Measurements from ENCODE around the gene YARS1. TPM values are rescaled to one million over a fixed set of nuclear protein-coding genes. Genes with fewer than 3 reads are reported as not detected.

Gene YARS1
- total and polyA plus RNA-seq, 4 donors: 20.4 to 76.1 (median 47.0) TPM

DNA sequence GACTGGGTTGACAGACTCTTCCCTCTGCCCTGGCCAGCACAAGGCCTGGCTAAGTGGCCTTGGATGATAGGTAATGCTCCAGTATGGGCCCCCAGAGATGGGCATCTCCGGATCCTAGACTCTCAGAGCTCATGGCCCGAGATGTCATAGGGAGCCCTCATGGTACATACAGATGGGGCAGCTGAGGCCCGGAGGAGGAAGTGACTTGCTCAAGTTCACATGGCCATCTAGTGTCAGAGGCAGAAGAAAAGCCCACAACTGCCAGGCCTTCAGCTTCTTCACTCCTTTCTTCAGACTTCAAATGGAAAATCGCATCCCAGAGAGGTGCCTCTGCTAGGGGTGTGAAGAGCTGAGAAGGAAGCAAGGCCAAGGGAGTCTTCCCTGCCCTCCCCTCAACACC is 67.8 kb downstream of the YARS1 start:
- DNase-seq (no peak), ATAC-seq (ENCODE audit: low FRiP score) (no peak)
- H3K27me3 ChIP-seq (ENCODE audit: control insufficient read depth in 1 of 2, insufficient read depth in 2 of 2, low read length in 1 of 2): no peaks in the 10 kb centered on the region
- H3K4me3 ChIP-seq (ENCODE audit: low read length in 2 of 2): no peak overlapping the region
- no peak overlapping the region for H3K27ac ChIP-seq (ENCODE audit: low read depth in 1 of 2, low read length in 2 of 2)
- no peaks in the 10 kb centered on the region for H3K4me1 ChIP-seq (ENCODE audit: control insufficient read depth in 1 of 2, insufficient read depth in 2 of 2, low read length in 2 of 2)
- intact Hi-C loops (cut with DNase I): no loop called here
- no peaks in the 10 kb centered on the region for H3K9me3 ChIP-seq (ENCODE audit: control insufficient read depth, low read length)
- H3K36me3 ChIP-seq (ENCODE audit: control insufficient read depth in 1 of 2, insufficient read depth in 2 of 2, low read length in 1 of 2): no peaks in the 10 kb centered on the region
- WGBS, 2 donors: 84 to 89% methylated on average over 4 of the region's 4 CpGs

DNA sequence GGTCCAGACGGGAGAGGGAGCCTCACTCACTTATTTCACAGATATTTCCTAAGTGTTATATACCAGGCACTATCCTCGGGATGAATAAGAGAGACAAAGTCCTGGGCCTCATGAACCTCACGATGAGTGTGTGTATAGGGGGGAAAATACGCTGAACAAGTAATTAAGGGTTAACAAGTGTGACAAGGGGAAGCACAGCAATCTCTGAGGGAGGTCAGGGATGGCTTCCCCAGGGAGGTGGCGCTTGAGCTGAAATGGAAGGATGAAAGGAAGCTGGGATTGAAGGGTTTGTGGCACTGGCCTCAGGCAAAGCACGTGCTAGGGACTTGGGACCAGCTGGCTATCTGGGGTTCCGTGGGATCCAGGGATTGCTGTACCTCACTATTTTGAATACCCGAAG is 68.2 kb downstream of the YARS1 start:
- H3K4me3 ChIP-seq (ENCODE audit: low read length in 2 of 2): no peak overlapping the region
- no peaks in the 10 kb centered on the region for H3K9me3 ChIP-seq (ENCODE audit: control insufficient read depth, low read length)
- WGBS, 2 donors: 87 to 89% methylated on average over 8 of the region's 8 CpGs
- DNase-seq (no peak), ATAC-seq (ENCODE audit: low FRiP score) (no peak)
- intact Hi-C loops (cut with DNase I): no loop called here
- H3K4me1 ChIP-seq (ENCODE audit: control insufficient read depth in 1 of 2, insufficient read depth in 2 of 2, low read length in 2 of 2): no peaks in the 10 kb centered on the region
- H3K36me3 ChIP-seq (ENCODE audit: control insufficient read depth in 1 of 2, insufficient read depth in 2 of 2, low read length in 1 of 2): no peaks in the 10 kb centered on the region
- H3K27ac ChIP-seq (ENCODE audit: low read depth in 1 of 2, low read length in 2 of 2): no peak overlapping the region
- no peaks in the 10 kb centered on the region for H3K27me3 ChIP-seq (ENCODE audit: control insufficient read depth in 1 of 2, insufficient read depth in 2 of 2, low read length in 1 of 2)

DNA sequence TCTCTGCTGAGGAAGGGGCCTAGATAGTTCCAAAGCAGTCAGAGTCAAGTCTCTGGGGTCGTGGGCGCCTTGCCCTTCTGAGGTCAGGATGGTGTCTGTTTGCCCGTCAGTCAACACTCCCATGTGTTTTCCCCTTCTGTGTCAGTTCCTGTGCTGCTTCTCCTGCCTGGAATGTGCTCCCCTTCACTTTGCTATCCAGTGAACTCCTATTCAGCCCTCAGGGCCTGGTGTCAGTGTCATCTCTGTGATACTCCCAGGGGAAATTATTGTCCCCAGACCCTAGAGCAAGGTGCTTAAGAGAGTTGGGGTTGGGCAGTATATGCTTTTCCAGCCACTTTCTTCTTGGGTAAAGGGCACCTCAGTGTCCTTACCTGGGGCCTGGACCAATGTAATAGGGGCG is 68.8 kb downstream of the YARS1 start:
- ATAC-seq (ENCODE audit: low FRiP score) (no peak), DNase-seq (no peak)
- H3K4me1 ChIP-seq (ENCODE audit: control insufficient read depth in 1 of 2, insufficient read depth in 2 of 2, low read length in 2 of 2): no peaks in the 10 kb centered on the region
- H3K27me3 ChIP-seq (ENCODE audit: control insufficient read depth in 1 of 2, insufficient read depth in 2 of 2, low read length in 1 of 2): no peaks in the 10 kb centered on the region
- H3K4me3 ChIP-seq (ENCODE audit: low read length in 2 of 2): no peak overlapping the region
- intact Hi-C loops (cut with DNase I): no loop called here
- H3K27ac ChIP-seq (ENCODE audit: low read depth in 1 of 2, low read length in 2 of 2): no peak overlapping the region
- no peaks in the 10 kb centered on the region for H3K36me3 ChIP-seq (ENCODE audit: control insufficient read depth in 1 of 2, insufficient read depth in 2 of 2, low read length in 1 of 2)
- WGBS, 2 donors: 94 to 95% methylated on average over 4 of the region's 4 CpGs
- H3K9me3 ChIP-seq (ENCODE audit: control insufficient read depth, low read length): no peaks in the 10 kb centered on the region

DNA sequence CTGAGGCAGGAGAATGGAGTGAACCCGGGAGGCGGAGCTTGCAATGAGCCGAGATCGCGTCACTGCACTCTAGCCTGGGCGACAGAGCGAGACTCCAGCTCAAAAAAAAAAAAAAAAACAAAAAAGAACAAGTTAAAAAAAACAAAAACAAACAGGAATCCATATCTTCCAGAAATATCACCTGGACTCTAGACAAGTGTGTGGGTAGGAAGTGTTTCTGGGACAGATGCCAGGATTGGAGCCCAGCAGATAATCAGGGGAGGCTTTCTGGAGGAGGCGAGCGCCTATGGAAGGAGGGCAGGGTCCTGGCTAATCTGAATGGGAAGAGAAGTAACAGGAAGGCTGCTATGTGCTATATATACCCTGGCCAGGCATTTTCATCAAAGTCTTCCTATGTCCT is 71.0 kb downstream of the YARS1 start:
- WGBS, 2 donors: 75 to 79% methylated on average over 9 of the region's 9 CpGs
- H3K27ac ChIP-seq (ENCODE audit: low read depth in 1 of 2, low read length in 2 of 2): no peak overlapping the region

DNA sequence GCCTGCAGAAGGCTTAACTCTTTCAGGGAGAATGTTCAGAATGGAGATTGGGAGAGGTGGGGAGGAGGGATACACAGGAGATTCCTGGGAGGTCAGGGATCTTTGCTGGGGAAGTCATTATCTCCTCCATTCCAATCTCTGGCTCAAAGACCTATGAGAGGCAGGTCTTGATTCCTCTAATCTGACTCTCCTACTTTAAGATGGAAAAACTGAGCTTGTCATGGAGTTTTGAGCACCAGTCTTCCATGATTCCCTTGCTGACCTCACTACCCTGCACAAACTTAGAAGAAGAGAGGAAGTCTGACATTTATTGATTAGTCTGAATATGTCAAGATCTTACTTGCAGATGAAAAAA is 73.1 kb downstream of the YARS1 start:
- intact Hi-C loops (cut with DNase I): loop anchor here in 1 of 2 donors (5.0 kb wide), 1 partner anchor 42 kb away; the partner anchor contains the start of gene SYNC
- ATAC-seq (ENCODE audit: low FRiP score): no peak
- no peaks in the 10 kb centered on the region for H3K9me3 ChIP-seq (ENCODE audit: control insufficient read depth, low read length)
- H3K4me1 ChIP-seq (ENCODE audit: control insufficient read depth in 1 of 2, insufficient read depth in 2 of 2, low read length in 2 of 2): no peaks in the 10 kb centered on the region
- DNase-seq: no peak
- H3K27ac ChIP-seq (ENCODE audit: low read depth in 1 of 2, low read length in 2 of 2): no peak overlapping the region
- H3K4me3 ChIP-seq (ENCODE audit: low read length in 2 of 2): no peak overlapping the region
- no peaks in the 10 kb centered on the region for H3K36me3 ChIP-seq (ENCODE audit: control insufficient read depth in 1 of 2, insufficient read depth in 2 of 2, low read length in 1 of 2)
- no peaks in the 10 kb centered on the region for H3K27me3 ChIP-seq (ENCODE audit: control insufficient read depth in 1 of 2, insufficient read depth in 2 of 2, low read length in 1 of 2)

More for the DNA sequence above, 71.0 kb downstream of the YARS1 start:
- H3K9me3 ChIP-seq (ENCODE audit: control insufficient read depth, low read length): no peaks in the 10 kb centered on the region
- H3K4me1 ChIP-seq (ENCODE audit: control insufficient read depth in 1 of 2, insufficient read depth in 2 of 2, low read length in 2 of 2): no peaks in the 10 kb centered on the region
- ATAC-seq (ENCODE audit: low FRiP score) (no peak), DNase-seq (no peak)
- intact Hi-C loops (cut with DNase I): no loop called here
- H3K4me3 ChIP-seq (ENCODE audit: low read length in 2 of 2): no peak overlapping the region
- H3K36me3 ChIP-seq (ENCODE audit: control insufficient read depth in 1 of 2, insufficient read depth in 2 of 2, low read length in 1 of 2): no peaks in the 10 kb centered on the region
- no peaks in the 10 kb centered on the region for H3K27me3 ChIP-seq (ENCODE audit: control insufficient read depth in 1 of 2, insufficient read depth in 2 of 2, low read length in 1 of 2)

DNA sequence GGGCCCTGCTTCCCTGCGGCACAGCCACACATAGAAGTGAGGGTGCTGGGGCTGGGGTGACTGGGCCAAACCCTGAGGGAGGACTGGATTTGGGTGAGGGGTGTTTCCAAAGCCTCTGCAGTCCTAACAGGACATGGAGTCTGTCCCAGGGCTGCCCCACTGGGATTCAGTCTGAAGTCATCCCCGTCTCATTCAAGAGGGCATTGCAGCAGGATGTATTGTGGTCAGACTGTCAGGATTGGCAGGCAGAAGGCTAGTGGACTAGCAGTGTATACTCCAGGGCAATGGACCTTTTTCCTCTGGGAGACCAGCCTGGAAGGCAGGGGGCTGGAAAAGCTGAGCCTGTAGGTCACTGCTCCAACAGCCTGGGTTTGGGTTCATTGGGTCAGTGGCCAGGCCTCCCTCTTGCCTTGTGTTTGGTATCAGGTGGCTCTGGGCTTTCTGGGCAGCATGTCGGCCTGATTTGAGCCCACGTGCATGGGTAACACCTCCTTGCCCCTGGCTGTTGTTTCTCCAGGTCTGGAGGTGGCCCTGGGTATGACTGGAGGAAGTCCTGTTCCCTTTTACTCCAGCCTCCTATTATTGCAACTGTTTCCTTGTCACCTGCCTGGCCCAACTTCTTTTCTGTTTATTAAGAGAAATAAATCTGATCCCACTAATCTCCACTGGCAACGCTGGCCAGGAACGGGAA is 73.6 kb downstream of the YARS1 start:
- no peaks in the 10 kb centered on the region for H3K4me1 ChIP-seq (ENCODE audit: control insufficient read depth in 1 of 2, insufficient read depth in 2 of 2, low read length in 2 of 2)
- H3K9me3 ChIP-seq (ENCODE audit: control insufficient read depth, low read length): no peaks in the 10 kb centered on the region
- no peak overlapping the region for H3K4me3 ChIP-seq (ENCODE audit: low read length in 2 of 2)
- no peak overlapping the region for H3K27ac ChIP-seq (ENCODE audit: low read depth in 1 of 2, low read length in 2 of 2)
- ATAC-seq (ENCODE audit: low FRiP score) (peak; percentile 9), DNase-seq (no peak)
- WGBS, 2 donors: 19 to 28% methylated on average over 6 of the region's 6 CpGs
- intact Hi-C loops (cut with DNase I): loop anchor here in 1 of 2 donors (5.0 kb wide), 1 partner anchor 41 kb away; the partner anchor contains the start of gene SYNC
- H3K36me3 ChIP-seq (ENCODE audit: control insufficient read depth in 1 of 2, insufficient read depth in 2 of 2, low read length in 1 of 2): no peaks in the 10 kb centered on the region
- H3K27me3 ChIP-seq (ENCODE audit: control insufficient read depth in 1 of 2, insufficient read depth in 2 of 2, low read length in 1 of 2): no peaks in the 10 kb centered on the region

DNA sequence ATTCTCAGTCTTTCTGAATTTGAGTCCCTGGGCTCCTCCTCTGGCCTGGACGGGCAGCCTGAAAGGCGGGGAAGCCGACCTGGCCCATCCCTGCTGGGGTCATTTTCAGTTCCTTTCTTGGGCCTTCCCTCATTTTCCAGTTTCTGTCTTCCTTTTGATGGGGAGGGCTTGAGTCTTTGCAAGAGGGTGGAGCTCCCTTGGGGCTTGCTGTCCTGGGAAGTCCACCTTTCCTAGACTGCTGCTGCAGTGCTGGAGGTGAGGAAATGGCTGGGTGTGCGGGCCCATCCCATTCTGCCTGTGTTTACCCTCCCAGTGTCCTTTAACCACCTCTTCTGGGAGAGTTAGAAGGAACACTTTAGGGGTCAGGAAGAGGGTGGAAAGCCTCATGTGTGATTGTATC is 74.2 kb downstream of the YARS1 start:
- Histone ChIP-seq H3K36me3 (ENCODE audit: control insufficient read depth in 1 of 2, insufficient read depth in 2 of 2, low read length in 1 of 2) (no peaks in the 10 kb centered on the region), H3K4me3 (ENCODE audit: low read length in 2 of 2) (no peak overlapping the region), H3K27ac (ENCODE audit: low read depth in 1 of 2, low read length in 2 of 2) (no peak overlapping the region), H3K4me1 (ENCODE audit: control insufficient read depth in 1 of 2, insufficient read depth in 2 of 2, low read length in 2 of 2) (no peaks in the 10 kb centered on the region), H3K27me3 (ENCODE audit: control insufficient read depth in 1 of 2, insufficient read depth in 2 of 2, low read length in 1 of 2) (no peaks in the 10 kb centered on the region), H3K9me3 (ENCODE audit: control insufficient read depth, low read length) (no peaks in the 10 kb centered on the region)
- DNase-seq (no peak), ATAC-seq (ENCODE audit: low FRiP score) (no peak)
- intact Hi-C loops (cut with DNase I): loop anchor here in 1 of 2 donors (5.0 kb wide), 1 partner anchor 41 kb away; the partner anchor contains the start of gene SYNC
- 82 to 84% methylated on average over 4 of the region's 4 CpGs for WGBS, 2 donors

DNA sequence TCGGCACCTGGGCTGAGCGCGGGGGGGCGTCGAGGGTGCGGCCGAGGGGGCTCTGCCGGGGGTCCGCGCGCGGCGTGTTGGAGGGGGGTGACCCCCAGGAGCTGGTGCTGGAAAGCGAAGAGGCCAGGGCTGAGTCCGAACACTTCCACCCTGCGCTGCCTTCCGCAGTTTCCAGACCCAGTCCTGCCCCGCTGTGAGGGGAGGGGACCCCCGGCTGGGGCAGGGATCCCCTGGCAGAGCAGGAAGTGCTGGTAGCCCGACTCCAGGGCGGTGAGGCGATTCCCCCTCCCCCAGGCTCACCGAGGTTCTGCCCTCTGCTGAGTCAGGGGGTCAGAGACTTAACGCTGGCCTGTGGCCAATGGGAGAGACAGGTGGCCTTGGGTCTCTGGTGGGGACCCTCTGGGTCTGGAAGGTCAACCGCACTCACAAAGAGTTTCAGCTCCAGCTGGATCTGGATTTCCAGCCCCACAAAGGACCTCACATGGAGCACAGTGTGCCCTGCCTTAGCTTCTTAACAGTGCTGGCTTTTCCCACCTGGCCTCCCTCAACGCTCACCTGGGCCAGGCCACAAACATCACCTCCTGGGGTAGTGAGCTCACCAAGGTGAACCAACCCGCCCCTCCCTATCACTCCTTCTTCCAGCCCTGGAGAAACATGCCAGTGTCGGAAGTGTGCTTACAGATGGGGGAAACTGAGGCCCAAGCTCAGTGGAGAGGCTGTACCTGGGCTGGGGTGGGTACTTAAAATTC is 74.8 kb downstream of the YARS1 start:
- no peak for DNase-seq
- 18 to 30% methylated on average over 12 to 28 of the region's 28 CpGs for WGBS, 2 donors
- Histone ChIP-seq H3K4me3 (ENCODE audit: low read length in 2 of 2) (peak overlapping the region; percentile 71 to 87), H3K9me3 (ENCODE audit: control insufficient read depth, low read length) (no peaks in the 10 kb centered on the region), H3K27me3 (ENCODE audit: control insufficient read depth in 1 of 2, insufficient read depth in 2 of 2, low read length in 1 of 2) (no peaks in the 10 kb centered on the region), H3K27ac (ENCODE audit: low read depth in 1 of 2, low read length in 2 of 2) (peak overlapping the region in 1 of 2 donors; percentile 25), H3K36me3 (ENCODE audit: control insufficient read depth in 1 of 2, insufficient read depth in 2 of 2, low read length in 1 of 2) (no peaks in the 10 kb centered on the region), H3K4me1 (ENCODE audit: control insufficient read depth in 1 of 2, insufficient read depth in 2 of 2, low read length in 2 of 2) (no peaks in the 10 kb centered on the region)
- ATAC-seq (ENCODE audit: low FRiP score): peak; percentile 16
- intact Hi-C loops (cut with DNase I): loop anchor here in 1 of 2 donors (5.0 kb wide), 1 partner anchor 40 kb away; the partner anchor contains the start of gene SYNC

Measured in aorta (tissue), 5 donors.